Large intestine (tissue), 3 donors: ENCODE results near the gene CRK. TPM values are rescaled to one million over a fixed set of nuclear protein-coding genes. Genes with fewer than 3 reads are reported as not detected.
A peak's percentile ranks its signal among the peaks of the same experiment; 100 is the strongest.
"Not testable (repeated sequence)": the region's sequence is repeated elsewhere in the genome, so short reads cannot be mapped to it uniquely, and the experiment has no call there.

ENCODE experiments used
- DNase-seq, 2 donors: peaks; one replicate each; pipeline versions ENCODE4 v3.0.0 to v3.0.0-alpha.2; 2013
- H3K27ac ChIP-seq: one replicate; pipeline ENCODE4 v1.5.1; 2013; ENCODE audit warnings: low read length
- H3K27me3 ChIP-seq: 2 replicates; pipeline ENCODE4 v1.6.1; 2013; ENCODE audit warnings: low read length; ENCODE audit not compliant: control insufficient read depth, insufficient read depth
- H3K36me3 ChIP-seq: 2 replicates; pipeline ENCODE4 v1.6.1; 2013; ENCODE audit warnings: low read length; ENCODE audit not compliant: control insufficient read depth, insufficient read depth
- H3K4me1 ChIP-seq: one replicate; pipeline ENCODE4 v1.6.1; 2013; ENCODE audit warnings: low read length; ENCODE audit not compliant: control insufficient read depth, insufficient read depth
- H3K4me3 ChIP-seq: one replicate; pipeline ENCODE4 v1.5.1; 2013; ENCODE audit warnings: low read length
- H3K9me3 ChIP-seq: one replicate; pipeline ENCODE4 v1.6.1; 2013; ENCODE audit warnings: mild to moderate bottlenecking, low read depth, low read length, moderate library complexity; ENCODE audit not compliant: control insufficient read depth
- WGBS: methylation state at CpG from one replicate; pipeline ENCODE4 v1.1.5; 2013; ENCODE audit warnings: low lambda C conversion rate; ENCODE audit not compliant: insufficient coverage; 5-methylcytosine and 5-hydroxymethylcytosine counted together
- polyA plus RNA-seq: library from polyadenylated mRNA; unstranded; fragments of 120-200 nt; gene quantifications from one replicate; pipeline ENCODE4 v1.2.1, GENCODE V29; 2013

CRK gene
- polyA plus RNA-seq, 1 donor, result 42.2 TPM

GRCh38 chr17:1423456-1424135 is 32.4 kb downstream of the CRK start:
- Histone ChIP-seq H3K9me3 (no peaks in the 10 kb centered on the region), H3K4me1 (no peaks in the 10 kb centered on the region), H3K36me3 (peaks cover 40% of the 10 kb centered on the region), H3K4me3 (no peak overlapping the region), H3K27ac (no peak overlapping the region), H3K27me3 (no peaks in the 10 kb centered on the region)
- WGBS, result 60% methylated on average over 1 of the region's 10 CpGs
- no peak for DNase-seq

GRCh38 chr17:1422885-1423284 is 33.1 kb downstream of the CRK start:
- H3K9me3 ChIP-seq, result no peaks in the 10 kb centered on the region
- H3K36me3 ChIP-seq, result peaks cover 38% of the 10 kb centered on the region
- no peak overlapping the region for H3K4me3 ChIP-seq
- DNase-seq, result no peak
- no peaks in the 10 kb centered on the region for H3K4me1 ChIP-seq
- H3K27ac ChIP-seq, result no peak overlapping the region
- no peaks in the 10 kb centered on the region for H3K27me3 ChIP-seq
- no CpG with 5 or more reads among the region's 7 CpGs for WGBS

- Histone ChIP-seq H3K36me3 (peaks cover 41% of the 10 kb centered on the region), H3K4me3 (no peak overlapping the region), H3K9me3 (no peaks in the 10 kb centered on the region), H3K27me3 (no peaks in the 10 kb centered on the region), H3K4me1 (no peaks in the 10 kb centered on the region), H3K27ac (no peak overlapping the region)
- DNase-seq, result no peak
- WGBS, result no CpG with 5 or more reads among the region's 11 CpGs
Measured at GRCh38 chr17:1421470-1421869, 34.6 kb downstream of the CRK start.

- Histone ChIP-seq H3K36me3 (peaks cover 39% of the 10 kb centered on the region), H3K9me3 (no peaks in the 10 kb centered on the region), H3K4me1 (no peaks in the 10 kb centered on the region), H3K4me3 (no peak overlapping the region), H3K27ac (no peak overlapping the region), H3K27me3 (no peaks in the 10 kb centered on the region)
- DNase-seq, result no peak
- 90% methylated on average over 2 of the region's 2 CpGs for WGBS
Measured at GRCh38 chr17:1420981-1421380, 35.1 kb downstream of the CRK start.

GRCh38 chr17:1420163-1420562 is 35.9 kb downstream of the CRK start:
- no peaks in the 10 kb centered on the region for H3K9me3 ChIP-seq
- H3K27ac ChIP-seq, result no peak overlapping the region
- no peak for DNase-seq
- no peaks in the 10 kb centered on the region for H3K4me1 ChIP-seq
- WGBS, result no CpG with 5 or more reads among the region's 11 CpGs
- H3K36me3 ChIP-seq, result peaks cover 32% of the 10 kb centered on the region
- no peak overlapping the region for H3K4me3 ChIP-seq
- no peaks in the 10 kb centered on the region for H3K27me3 ChIP-seq

- DNase-seq, H3K27me3 ChIP-seq, H3K27ac ChIP-seq, H3K4me1 ChIP-seq, H3K9me3 ChIP-seq, H3K4me3 ChIP-seq: not testable (repeated sequence)
- H3K36me3 ChIP-seq, result peaks cover 25% of the 10 kb centered on the region
- WGBS, result 90% methylated on average over 2 of the region's 10 CpGs
Measured at GRCh38 chr17:1418476-1418875, 37.6 kb downstream of the CRK start.

- H3K4me3 ChIP-seq, result no peak overlapping the region
- H3K4me1 ChIP-seq, result no peaks in the 10 kb centered on the region
- no peak overlapping the region for H3K27ac ChIP-seq
- H3K27me3 ChIP-seq, result no peaks in the 10 kb centered on the region
- H3K36me3 ChIP-seq, result peaks cover 12% of the 10 kb centered on the region
- DNase-seq, result no peak
- no peaks in the 10 kb centered on the region for H3K9me3 ChIP-seq
- WGBS, result 100% methylated on average over 1 of the region's 5 CpGs
Measured at GRCh38 chr17:1416414-1416813, 39.6 kb downstream of the CRK start.

- Histone ChIP-seq H3K27ac (no peak overlapping the region), H3K9me3 (no peaks in the 10 kb centered on the region), H3K36me3 (peaks cover 2% of the 10 kb centered on the region), H3K4me3 (no peak overlapping the region), H3K4me1 (no peaks in the 10 kb centered on the region), H3K27me3 (no peaks in the 10 kb centered on the region)
- no CpG with 5 or more reads among the region's 10 CpGs for WGBS
- DNase-seq, result no peak
Measured at GRCh38 chr17:1414634-1415033, 41.4 kb downstream of the CRK start.

- no peak for DNase-seq
- no peaks in the 10 kb centered on the region for H3K27me3 ChIP-seq
Measured at GRCh38 chr17:1414001-1414574, 41.9 kb downstream of the CRK start.

GRCh38 chr17:1413281-1413791 is 42.7 kb downstream of the CRK start:
- H3K4me3 ChIP-seq, result no peak overlapping the region
- H3K9me3 ChIP-seq, result no peaks in the 10 kb centered on the region
- WGBS, result no CpG with 5 or more reads among the region's 6 CpGs
- H3K27ac ChIP-seq, result no peak overlapping the region
- H3K27me3 ChIP-seq, result no peaks in the 10 kb centered on the region
- H3K4me1 ChIP-seq, result no peaks in the 10 kb centered on the region
- peak in 1 of 2 donors; percentile 53 for DNase-seq
- peaks cover 2% of the 10 kb centered on the region for H3K36me3 ChIP-seq

More at GRCh38 chr17:1414001-1414574, 41.9 kb downstream of the CRK start:
- H3K4me1 ChIP-seq, result no peaks in the 10 kb centered on the region
- H3K4me3 ChIP-seq, result no peak overlapping the region
- WGBS, result no CpG with 5 or more reads among the region's 9 CpGs
- peaks cover 2% of the 10 kb centered on the region for H3K36me3 ChIP-seq
- H3K27ac ChIP-seq, result no peak overlapping the region
- H3K9me3 ChIP-seq, result no peaks in the 10 kb centered on the region
